ENCODE measurements around the gene NLRP2B. TPM values are rescaled to one million over a fixed set of nuclear protein-coding genes. Genes with fewer than 3 reads are reported as not detected.
"Not testable (repeated sequence)": the region's sequence is repeated elsewhere in the genome, so short reads cannot be mapped to it uniquely, and the experiment has no call there.

The NLRP2B gene
- total RNA-seq (2014; rRNA removed; shearing (Covaris generic)) (not detected in 2 replicates), total RNA-seq (2022) (not detected in 2 replicates), Bru-seq, nascent RNA (not detected), BruChase-seq, experiment 1, labeled RNA remaining after a 6-hour chase (not detected), BruChase-seq, experiment 2, labeled RNA remaining after a 2-hour chase (not detected)
- long read RNA-seq, result 0 reads

DNA sequence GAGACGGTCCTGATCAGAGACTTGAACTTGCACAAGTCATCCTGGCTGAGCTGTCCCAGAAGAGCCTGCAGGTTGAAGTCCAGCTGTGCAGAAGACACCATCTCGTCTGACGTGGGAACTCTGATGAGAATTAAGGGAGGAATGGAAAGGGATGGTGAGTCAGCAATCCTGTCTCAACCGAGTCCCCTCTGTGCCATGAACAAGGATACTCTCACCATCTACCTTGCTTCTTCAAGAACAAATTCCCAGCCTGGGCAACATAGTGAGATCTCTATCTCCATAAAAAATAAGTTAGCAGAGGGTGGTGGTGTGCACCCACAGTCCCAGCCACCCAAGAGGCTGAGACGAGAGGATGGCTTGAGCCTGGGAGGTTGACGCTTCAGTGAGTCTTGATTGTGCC lies at the start of gene NLRP2B:
TSS of gene NLRP2B (minus strand) at position 101 of the 400 bp plus-strand sequence.
- Histone ChIP-seq H3K36me3 (ENCODE audit: insufficient read depth, low read length) (no peaks in the 10 kb centered on the region), H3K4me1 (ENCODE audit: insufficient read depth, low read length, poor library complexity, severe bottlenecking) (no peaks in the 10 kb centered on the region), H3K4me3 (ENCODE audit: low read depth, low read length, poor library complexity, severe bottlenecking) (no peak within 1 kb of the TSS), H3K79me2 (ENCODE audit: insufficient read depth, low read depth, low read length) (no peaks in the 10 kb centered on the region), H3K4me2 (ENCODE audit: low read length) (no peak within 1 kb of the TSS), H3K9me2 (ENCODE audit: insufficient read depth, low read length) (no peaks in the 10 kb centered on the region), H3K9me3 (ENCODE audit: low read length) (no peaks in the 10 kb centered on the region), H4K20me1 (ENCODE audit: insufficient read depth, low read length) (no peaks in the 10 kb centered on the region), H2AFZ (ENCODE audit: low read length) (no peak within 1 kb of the TSS), H3K27ac (ENCODE audit: low read depth, low read length, poor library complexity, severe bottlenecking) (no peak within 1 kb of the TSS)
- DNase-seq (ENCODE audit: low spot score), result no peak
- intact Hi-C loops (cut with micrococcal nuclease; ENCODE audit: unreplicated experiment), result no loop called here
- ChIA-PET POLR2A (no interaction called here), CTCF (ENCODE audit: unreplicated experiment) (no interaction called here)
- TF ChIP-seq EZH2phosphoT487 (IDR thresholded peaks at IDR 0.05; ENCODE audit: borderline replicate concordance, low read depth, low read length), result no peak
- TF ChIP-seq, protein P1, sequence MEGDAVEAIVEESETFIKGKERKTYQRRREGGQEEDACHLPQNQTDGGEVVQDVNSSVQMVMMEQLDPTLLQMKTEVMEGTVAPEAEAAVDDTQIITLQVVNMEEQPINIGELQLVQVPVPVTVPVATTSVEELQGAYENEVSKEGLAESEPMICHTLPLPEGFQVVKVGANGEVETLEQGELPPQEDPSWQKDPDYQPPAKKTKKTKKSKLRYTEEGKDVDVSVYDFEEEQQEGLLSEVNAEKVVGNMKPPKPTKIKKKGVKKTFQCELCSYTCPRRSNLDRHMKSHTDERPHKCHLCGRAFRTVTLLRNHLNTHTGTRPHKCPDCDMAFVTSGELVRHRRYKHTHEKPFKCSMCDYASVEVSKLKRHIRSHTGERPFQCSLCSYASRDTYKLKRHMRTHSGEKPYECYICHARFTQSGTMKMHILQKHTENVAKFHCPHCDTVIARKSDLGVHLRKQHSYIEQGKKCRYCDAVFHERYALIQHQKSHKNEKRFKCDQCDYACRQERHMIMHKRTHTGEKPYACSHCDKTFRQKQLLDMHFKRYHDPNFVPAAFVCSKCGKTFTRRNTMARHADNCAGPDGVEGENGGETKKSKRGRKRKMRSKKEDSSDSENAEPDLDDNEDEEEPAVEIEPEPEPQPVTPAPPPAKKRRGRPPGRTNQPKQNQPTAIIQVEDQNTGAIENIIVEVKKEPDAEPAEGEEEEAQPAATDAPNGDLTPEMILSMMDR (conservative IDR thresholded peaks at IDR 0.05; ENCODE audit: low read length), result no peak
- no TSS peak for BruUV-seq (replicated peaks)

GRCh38 chrX:57725995-57726394 lies 45.9 kb upstream of the NLRP2B start:
- DNase-seq (ENCODE audit: low spot score); H3K79me2 ChIP-seq (ENCODE audit: insufficient read depth, low read depth, low read length); POLR2A ChIA-PET; H2AFZ ChIP-seq (ENCODE audit: low read length); H3K9me3 ChIP-seq (ENCODE audit: low read length); H3K36me3 ChIP-seq (ENCODE audit: insufficient read depth, low read length); H4K20me1 ChIP-seq (ENCODE audit: insufficient read depth, low read length); intact Hi-C loops (cut with micrococcal nuclease; ENCODE audit: unreplicated experiment); H3K4me1 ChIP-seq (ENCODE audit: insufficient read depth, low read length, poor library complexity, severe bottlenecking); CTCF ChIA-PET (ENCODE audit: unreplicated experiment); H3K4me3 ChIP-seq (ENCODE audit: low read depth, low read length, poor library complexity, severe bottlenecking); H3K27ac ChIP-seq (ENCODE audit: low read depth, low read length, poor library complexity, severe bottlenecking); H3K4me2 ChIP-seq (ENCODE audit: low read length); BruUV-seq (replicated peaks); H3K9me2 ChIP-seq (ENCODE audit: insufficient read depth, low read length): not testable (repeated sequence)

DNA sequence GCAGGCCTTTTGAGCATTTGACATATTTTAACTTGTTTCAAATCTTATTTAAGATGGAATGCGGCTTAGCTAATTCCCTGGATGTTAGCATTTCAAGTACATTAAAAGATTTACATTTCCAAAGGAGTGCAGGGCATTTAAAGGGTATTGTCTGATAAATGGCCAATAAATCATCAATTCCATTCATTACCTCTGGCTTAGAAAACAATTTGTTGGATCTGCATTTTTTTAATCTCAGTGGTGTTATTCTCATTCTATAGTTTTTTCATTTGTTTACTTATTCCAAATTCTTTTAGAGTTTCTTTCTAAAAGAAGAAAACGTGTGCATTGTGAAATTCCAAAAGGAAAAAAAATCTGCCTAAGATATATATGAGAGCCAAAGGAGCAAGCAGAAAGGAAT lies 1.3 kb upstream of the NLRP2B start:
- no peak overlapping the region for H2AFZ ChIP-seq (ENCODE audit: low read length)
- no peak overlapping the region for H3K4me3 ChIP-seq (ENCODE audit: low read depth, low read length, poor library complexity, severe bottlenecking)
- H3K27ac ChIP-seq (ENCODE audit: low read depth, low read length, poor library complexity, severe bottlenecking), result no peak overlapping the region
- H3K4me2 ChIP-seq (ENCODE audit: low read length), result no peak overlapping the region
- intact Hi-C loops (cut with micrococcal nuclease; ENCODE audit: unreplicated experiment), result no loop called here
- H3K79me2 ChIP-seq (ENCODE audit: insufficient read depth, low read depth, low read length), result no peaks in the 10 kb centered on the region
- BruUV-seq (replicated peaks), result no TSS peak
- H3K36me3 ChIP-seq (ENCODE audit: insufficient read depth, low read length), result no peaks in the 10 kb centered on the region
- no peaks in the 10 kb centered on the region for H3K4me1 ChIP-seq (ENCODE audit: insufficient read depth, low read length, poor library complexity, severe bottlenecking)
- ChIA-PET POLR2A (no interaction called here), CTCF (ENCODE audit: unreplicated experiment) (no interaction called here)
- H3K9me3 ChIP-seq (ENCODE audit: low read length), result no peaks in the 10 kb centered on the region
- no peaks in the 10 kb centered on the region for H3K9me2 ChIP-seq (ENCODE audit: insufficient read depth, low read length)
- no peaks in the 10 kb centered on the region for H4K20me1 ChIP-seq (ENCODE audit: insufficient read depth, low read length)
- no peak for DNase-seq (ENCODE audit: low spot score)
- TF ChIP-seq, protein P1 (conservative IDR thresholded peaks at IDR 0.05; ENCODE audit: low read length), result no peak
- TF ChIP-seq EZH2phosphoT487 (IDR thresholded peaks at IDR 0.05; ENCODE audit: borderline replicate concordance, low read depth, low read length), result no peak
